ENCODE results near the gene PCDHGA1. TPM values are rescaled to one million over a fixed set of nuclear protein-coding genes. Genes with fewer than 3 reads are reported as not detected.

PCDHGA1 gene
- total and polyA plus RNA-seq, 9 of the 15 experiments (the other 6 are each of a cell fraction or from before 2014, with no cell fraction given), result 0.05 to 0.26 (median 0.18) TPM; not detected in 2

GRCh38 chr5:141515946-141516671 is 185.8 kb downstream of the PCDHGA1 start:
- 95% methylated on average over 4 of the region's 4 CpGs for WGBS (ENCODE audit: insufficient coverage, low coverage, missing lambda C conversion rate)
- CTCF ChIA-PET (ENCODE audit: low intra/inter-chr PET ratio), result no interaction called here
- in situ Hi-C loops (cut with MboI), result no loop called here
- H3K27me3 ChIP-seq (ENCODE audit: control insufficient read depth in 2 of 2, insufficient read depth in 2 of 2, low read length in 2 of 2), result no peaks in the 10 kb centered on the region
- DNase-seq (ENCODE audit: extremely low read depth in 1 of 4, low spot score in 3 of 4) (no peak), FAIRE-seq (no peak), ATAC-seq (no peak)
- peak overlapping the region in 1 of 2 experiments; percentile 33; a peak in 1 of 4 replicates for H3K9ac ChIP-seq (ENCODE audit: insufficient read depth in 1 of 2, low read depth in 2 of 2, low read length in 2 of 2)
- H3K79me2 ChIP-seq (ENCODE audit: control insufficient read depth, insufficient read depth, low read length), result no peaks in the 10 kb centered on the region
- H4K20me1 ChIP-seq (replicated peaks; ENCODE audit: control insufficient read depth, insufficient read depth, low read length), result no peaks in the 10 kb centered on the region
- BruUV-seq (replicated peaks), result no TSS peak
- intact Hi-C loops (cut with micrococcal nuclease), result loop anchor here (10.0 kb wide), 1 partner anchor 281 kb away; no protein-coding TSS in a partner anchor
- POLR2A ChIA-PET, result interaction anchor here (0.6 to 1.3 kb wide), 2 partner anchors 27 to 102 kb away, joined by 3 to 5 read pairs; partner anchors contain the start of gene PCDHGC5
- no peaks in the 10 kb centered on the region for H3K9me3 ChIP-seq (replicated peaks; ENCODE audit: control insufficient read depth, insufficient read depth, low read depth, low read length)
- peaks cover 80% of the 10 kb centered on the region for H3K36me3 ChIP-seq (ENCODE audit: control insufficient read depth, insufficient read depth, low read length)
- no peak overlapping the region for H3K4me2 ChIP-seq (ENCODE audit: insufficient read depth, low read length)
- H3K4me1 ChIP-seq (replicated peaks in 1 of 2; ENCODE audit: control insufficient read depth in 2 of 2, insufficient read depth in 2 of 2, low read length in 2 of 2), result peaks cover 5 to 17% of the 10 kb centered on the region in 2 experiments; a peak in 3 of 5 replicates
- no peak overlapping the region for H3K27ac ChIP-seq (ENCODE audit: extremely low read depth, low read depth, low read length)
- H2AFZ ChIP-seq (ENCODE audit: low read depth, low read length), result no peak overlapping the region
- no peak overlapping the region for H3K4me3 ChIP-seq
- peaks cover 8% of the 10 kb centered on the region for H3K9me1 ChIP-seq (ENCODE audit: control insufficient read depth, insufficient read depth, low read length)
- TF ChIP-seq, protein P1, sequence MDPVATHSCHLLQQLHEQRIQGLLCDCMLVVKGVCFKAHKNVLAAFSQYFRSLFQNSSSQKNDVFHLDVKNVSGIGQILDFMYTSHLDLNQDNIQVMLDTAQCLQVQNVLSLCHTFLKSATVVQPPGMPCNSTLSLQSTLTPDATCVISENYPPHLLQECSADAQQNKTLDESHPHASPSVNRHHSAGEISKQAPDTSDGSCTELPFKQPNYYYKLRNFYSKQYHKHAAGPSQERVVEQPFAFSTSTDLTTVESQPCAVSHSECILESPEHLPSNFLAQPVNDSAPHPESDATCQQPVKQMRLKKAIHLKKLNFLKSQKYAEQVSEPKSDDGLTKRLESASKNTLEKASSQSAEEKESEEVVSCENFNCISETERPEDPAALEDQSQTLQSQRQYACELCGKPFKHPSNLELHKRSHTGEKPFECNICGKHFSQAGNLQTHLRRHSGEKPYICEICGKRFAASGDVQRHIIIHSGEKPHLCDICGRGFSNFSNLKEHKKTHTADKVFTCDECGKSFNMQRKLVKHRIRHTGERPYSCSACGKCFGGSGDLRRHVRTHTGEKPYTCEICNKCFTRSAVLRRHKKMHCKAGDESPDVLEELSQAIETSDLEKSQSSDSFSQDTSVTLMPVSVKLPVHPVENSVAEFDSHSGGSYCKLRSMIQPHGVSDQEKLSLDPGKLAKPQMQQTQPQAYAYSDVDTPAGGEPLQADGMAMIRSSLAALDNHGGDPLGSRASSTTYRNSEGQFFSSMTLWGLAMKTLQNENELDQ (CRISPR knock-in tag; IDR thresholded peaks at IDR 0.05; ENCODE audit: borderline replicate concordance), result no peak
- no peak for TF ChIP-seq NBN (IDR thresholded peaks at IDR 0.05; ENCODE audit: low read depth)
- TF ChIP-seq, protein P2, sequence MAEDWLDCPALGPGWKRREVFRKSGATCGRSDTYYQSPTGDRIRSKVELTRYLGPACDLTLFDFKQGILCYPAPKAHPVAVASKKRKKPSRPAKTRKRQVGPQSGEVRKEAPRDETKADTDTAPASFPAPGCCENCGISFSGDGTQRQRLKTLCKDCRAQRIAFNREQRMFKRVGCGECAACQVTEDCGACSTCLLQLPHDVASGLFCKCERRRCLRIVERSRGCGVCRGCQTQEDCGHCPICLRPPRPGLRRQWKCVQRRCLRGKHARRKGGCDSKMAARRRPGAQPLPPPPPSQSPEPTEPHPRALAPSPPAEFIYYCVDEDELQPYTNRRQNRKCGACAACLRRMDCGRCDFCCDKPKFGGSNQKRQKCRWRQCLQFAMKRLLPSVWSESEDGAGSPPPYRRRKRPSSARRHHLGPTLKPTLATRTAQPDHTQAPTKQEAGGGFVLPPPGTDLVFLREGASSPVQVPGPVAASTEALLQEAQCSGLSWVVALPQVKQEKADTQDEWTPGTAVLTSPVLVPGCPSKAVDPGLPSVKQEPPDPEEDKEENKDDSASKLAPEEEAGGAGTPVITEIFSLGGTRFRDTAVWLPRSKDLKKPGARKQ (CRISPR knock-in tag; IDR thresholded peaks at IDR 0.05), result no peak
- no peak for TF ChIP-seq CHD2 (IDR thresholded peaks at IDR 0.05; ENCODE audit: low read depth, low read length)
- no peak for TF ChIP-seq SRF (CRISPR knock-in tag; IDR thresholded peaks at IDR 0.05)
- no peak for TF ChIP-seq ZNF644 (tag; IDR thresholded peaks at IDR 0.05; ENCODE audit: low read depth)
- TF ChIP-seq SAFB2 (IDR thresholded peaks at IDR 0.05; ENCODE audit: borderline replicate concordance, low read depth, low read length, severe bottlenecking), result no peak
- TF ChIP-seq, protein P3, sequence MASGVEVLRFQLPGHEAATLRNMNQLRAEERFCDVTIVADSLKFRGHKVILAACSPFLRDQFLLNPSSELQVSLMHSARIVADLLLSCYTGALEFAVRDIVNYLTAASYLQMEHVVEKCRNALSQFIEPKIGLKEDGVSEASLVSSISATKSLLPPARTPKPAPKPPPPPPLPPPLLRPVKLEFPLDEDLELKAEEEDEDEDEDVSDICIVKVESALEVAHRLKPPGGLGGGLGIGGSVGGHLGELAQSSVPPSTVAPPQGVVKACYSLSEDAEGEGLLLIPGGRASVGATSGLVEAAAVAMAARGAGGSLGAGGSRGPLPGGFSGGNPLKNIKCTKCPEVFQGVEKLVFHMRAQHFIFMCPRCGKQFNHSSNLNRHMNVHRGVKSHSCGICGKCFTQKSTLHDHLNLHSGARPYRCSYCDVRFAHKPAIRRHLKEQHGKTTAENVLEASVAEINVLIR (CRISPR knock-in tag; IDR thresholded peaks at IDR 0.05), result no peak
- no peak for TF ChIP-seq TSC22D4 (tag; IDR thresholded peaks at IDR 0.05)
- TF ChIP-seq ZNF253 (CRISPR knock-in tag; conservative IDR thresholded peaks at IDR 0.05), result no peak
- TF ChIP-seq, protein P4, sequence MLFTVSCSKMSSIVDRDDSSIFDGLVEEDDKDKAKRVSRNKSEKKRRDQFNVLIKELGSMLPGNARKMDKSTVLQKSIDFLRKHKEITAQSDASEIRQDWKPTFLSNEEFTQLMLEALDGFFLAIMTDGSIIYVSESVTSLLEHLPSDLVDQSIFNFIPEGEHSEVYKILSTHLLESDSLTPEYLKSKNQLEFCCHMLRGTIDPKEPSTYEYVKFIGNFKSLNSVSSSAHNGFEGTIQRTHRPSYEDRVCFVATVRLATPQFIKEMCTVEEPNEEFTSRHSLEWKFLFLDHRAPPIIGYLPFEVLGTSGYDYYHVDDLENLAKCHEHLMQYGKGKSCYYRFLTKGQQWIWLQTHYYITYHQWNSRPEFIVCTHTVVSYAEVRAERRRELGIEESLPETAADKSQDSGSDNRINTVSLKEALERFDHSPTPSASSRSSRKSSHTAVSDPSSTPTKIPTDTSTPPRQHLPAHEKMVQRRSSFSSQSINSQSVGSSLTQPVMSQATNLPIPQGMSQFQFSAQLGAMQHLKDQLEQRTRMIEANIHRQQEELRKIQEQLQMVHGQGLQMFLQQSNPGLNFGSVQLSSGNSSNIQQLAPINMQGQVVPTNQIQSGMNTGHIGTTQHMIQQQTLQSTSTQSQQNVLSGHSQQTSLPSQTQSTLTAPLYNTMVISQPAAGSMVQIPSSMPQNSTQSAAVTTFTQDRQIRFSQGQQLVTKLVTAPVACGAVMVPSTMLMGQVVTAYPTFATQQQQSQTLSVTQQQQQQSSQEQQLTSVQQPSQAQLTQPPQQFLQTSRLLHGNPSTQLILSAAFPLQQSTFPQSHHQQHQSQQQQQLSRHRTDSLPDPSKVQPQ (CRISPR knock-in tag; IDR thresholded peaks at IDR 0.05; ENCODE audit: borderline replicate concordance), result no peak

All from K562 (cell line).